ENCODE results near the gene STIM2.

DNA sequence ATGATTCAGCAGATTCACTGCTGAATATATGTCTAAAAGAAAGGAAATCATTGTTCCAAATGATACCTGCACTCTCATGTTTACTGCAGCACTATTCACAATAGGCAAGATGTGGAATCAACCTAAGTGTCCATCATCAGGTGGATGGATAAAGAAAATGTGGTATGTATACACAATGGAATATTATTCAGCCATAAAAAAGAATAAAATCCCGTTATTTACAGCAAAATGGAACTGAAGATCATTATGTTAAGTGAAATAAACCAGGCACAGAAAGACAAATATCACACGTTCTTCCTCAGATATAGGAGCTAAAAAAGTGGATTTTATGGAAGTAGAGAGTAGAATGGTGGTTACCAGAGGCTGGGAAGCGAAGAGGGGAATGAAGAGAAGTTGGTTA lies 130.4 kb downstream of the STIM2 start:
- TF ChIP-seq, protein P1, sequence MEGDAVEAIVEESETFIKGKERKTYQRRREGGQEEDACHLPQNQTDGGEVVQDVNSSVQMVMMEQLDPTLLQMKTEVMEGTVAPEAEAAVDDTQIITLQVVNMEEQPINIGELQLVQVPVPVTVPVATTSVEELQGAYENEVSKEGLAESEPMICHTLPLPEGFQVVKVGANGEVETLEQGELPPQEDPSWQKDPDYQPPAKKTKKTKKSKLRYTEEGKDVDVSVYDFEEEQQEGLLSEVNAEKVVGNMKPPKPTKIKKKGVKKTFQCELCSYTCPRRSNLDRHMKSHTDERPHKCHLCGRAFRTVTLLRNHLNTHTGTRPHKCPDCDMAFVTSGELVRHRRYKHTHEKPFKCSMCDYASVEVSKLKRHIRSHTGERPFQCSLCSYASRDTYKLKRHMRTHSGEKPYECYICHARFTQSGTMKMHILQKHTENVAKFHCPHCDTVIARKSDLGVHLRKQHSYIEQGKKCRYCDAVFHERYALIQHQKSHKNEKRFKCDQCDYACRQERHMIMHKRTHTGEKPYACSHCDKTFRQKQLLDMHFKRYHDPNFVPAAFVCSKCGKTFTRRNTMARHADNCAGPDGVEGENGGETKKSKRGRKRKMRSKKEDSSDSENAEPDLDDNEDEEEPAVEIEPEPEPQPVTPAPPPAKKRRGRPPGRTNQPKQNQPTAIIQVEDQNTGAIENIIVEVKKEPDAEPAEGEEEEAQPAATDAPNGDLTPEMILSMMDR (conservative IDR thresholded peaks at IDR 0.05 in 1 of 2, IDR thresholded peaks at IDR 0.05 in 1 of 2; ENCODE audit: low read depth in 1 of 2, low read length in 2 of 2), result no peak
- TF ChIP-seq EZH2 (IDR thresholded peaks at IDR 0.05; ENCODE audit: low read length, missing control alignments), result no peak
